AG10803 (cell line): ENCODE results near the gene AIMP2.
"Not testable (repeated sequence)": the region's sequence is repeated elsewhere in the genome, so short reads cannot be mapped to it uniquely, and the experiment has no call there.

Experiments used
- DNase-seq: peaks from one replicate; pipeline ENCODE4 v3.0.0; 2010; ENCODE audit warnings: low read depth
- H3K4me3 ChIP-seq: 2 replicates; pipeline ENCODE4 v1.5.1; 2011; ENCODE audit warnings: mild to moderate bottlenecking, low read length, control low read depth
- CTCF ChIP-seq: conservative IDR thresholded peaks from 2 replicates; pipeline ENCODE4 v1.5.1; 2011; ENCODE audit warnings: mild to moderate bottlenecking, low read length, control low read depth, inconsistent platforms

AIMP2 gene

GRCh38 chr7:6057316-6058129 is 48.5 kb downstream of the AIMP2 start:
- no peak for TF ChIP-seq CTCF
- DNase-seq: peak; percentile 32
- peak overlapping the region; percentile 85 for H3K4me3 ChIP-seq

GRCh38 chr7:6059941-6060340 is 50.9 kb downstream of the AIMP2 start:
- DNase-seq, H3K4me3 ChIP-seq: not testable (repeated sequence)

- TF ChIP-seq CTCF: no peak
- H3K4me3 ChIP-seq: no peak overlapping the region
Measured at GRCh38 chr7:6071406-6071805, 62.3 kb downstream of the AIMP2 start.

More at GRCh38 chr7:6071406-6071805, 62.3 kb downstream of the AIMP2 start:
- DNase-seq: no peak
